Thyroid gland (tissue), 4 donors: Measurements from ENCODE around the gene ENOX2. TPM values are rescaled to one million over a fixed set of nuclear protein-coding genes. Genes with fewer than 3 reads are reported as not detected.

Experiments
- DNase-seq, 2 donors: peaks; one replicate each; pipeline ENCODE4 v3.0.0-alpha.2; 2019
- H3K27ac ChIP-seq, 3 donors: fragments of 200-600 bp; sonication (generic); 1 replicate in 2 of 3; 2 replicates in 1 of 3; pipeline ENCODE4 v1.5.1; 2016 to 2019; ENCODE audit warnings: mild to moderate bottlenecking in 1 of 3, moderate library complexity in 1 of 3
- H3K27me3 ChIP-seq: fragments of 200-600 bp; sonication (generic); one replicate; pipeline ENCODE4 v1.5.1; 2019
- H3K36me3 ChIP-seq, 2 donors: fragments of 200-600 bp; sonication (generic); one replicate each; pipeline ENCODE4 v1.5.1; 2016 to 2019
- H3K4me1 ChIP-seq, 2 donors: fragments of 200-600 bp; sonication (generic); one replicate each; pipeline ENCODE4 v1.5.1; 2017 to 2019
- H3K4me3 ChIP-seq, 3 donors: fragments of 200-600 bp; sonication (generic); replicated peaks in 1 of 3; 1 replicate in 2 of 3; 2 replicates in 1 of 3; pipeline ENCODE4 v1.5.1; 2016; ENCODE audit warnings: mild to moderate bottlenecking in 1 of 3
- H3K9me3 ChIP-seq: fragments of 200-600 bp; sonication (generic); one replicate; pipeline ENCODE4 v1.5.1; 2017
- POLR2A ChIP-seq, 2 donors: fragments of 450-650 bp; IDR thresholded peaks; one replicate each; pipeline ENCODE4 v1.6.1; 2017; ENCODE audit warnings: antibody characterized with exemption in 2 of 2, mild to moderate bottlenecking in 2 of 2, moderate library complexity in 1 of 2
- WGBS, 2 donors: methylation state at CpG; one replicate each; pipeline ENCODE4 v1.1.5; 2017; 5-methylcytosine and 5-hydroxymethylcytosine counted together
- intact Hi-C: fragments of 100-400 bp; cut with DNase I; formaldehyde crosslinking; loops from one replicate; pipeline ENCODE4 v1.15.1; 2023
- total RNA-seq, 4 donors: library from RNA; depleted of rRNA; stranded (reverse); fragments of >200 nt; gene quantifications; one replicate each; pipeline ENCODE4 v1.2.3, GENCODE V29; 2016
- TF ChIP-seq, protein P1 (sequence below), 6 experiments: fragments of 200-600 bp in 3 of 6; fragments of 450-650 bp in 3 of 6; sonication (generic) in 3 of 6; IDR thresholded peaks; one replicate each; pipeline ENCODE4 v1.5.1; 2016 to 2019; ENCODE audit warnings: antibody characterized with exemption in 6 of 6, mild to moderate bottlenecking in 2 of 6, inconsistent platforms in 1 of 6, moderate library complexity in 1 of 6

The ENOX2 gene
- total RNA-seq, 4 donors from 2014 or later = 11.8 to 25.2 (median 20.1) TPM

- Histone ChIP-seq H3K4me3 (no peak overlapping the region), H3K36me3 (no peaks in the 10 kb centered on the region), H3K4me1 (no peaks in the 10 kb centered on the region), H3K9me3 (no peaks in the 10 kb centered on the region), H3K27me3 (no peaks in the 10 kb centered on the region), H3K27ac (no peak overlapping the region)
- no peak for DNase-seq
- intact Hi-C loops = no loop called here
- no peak for TF ChIP-seq POLR2A (IDR thresholded peaks at IDR 0.05)
- TF ChIP-seq, protein P1, sequence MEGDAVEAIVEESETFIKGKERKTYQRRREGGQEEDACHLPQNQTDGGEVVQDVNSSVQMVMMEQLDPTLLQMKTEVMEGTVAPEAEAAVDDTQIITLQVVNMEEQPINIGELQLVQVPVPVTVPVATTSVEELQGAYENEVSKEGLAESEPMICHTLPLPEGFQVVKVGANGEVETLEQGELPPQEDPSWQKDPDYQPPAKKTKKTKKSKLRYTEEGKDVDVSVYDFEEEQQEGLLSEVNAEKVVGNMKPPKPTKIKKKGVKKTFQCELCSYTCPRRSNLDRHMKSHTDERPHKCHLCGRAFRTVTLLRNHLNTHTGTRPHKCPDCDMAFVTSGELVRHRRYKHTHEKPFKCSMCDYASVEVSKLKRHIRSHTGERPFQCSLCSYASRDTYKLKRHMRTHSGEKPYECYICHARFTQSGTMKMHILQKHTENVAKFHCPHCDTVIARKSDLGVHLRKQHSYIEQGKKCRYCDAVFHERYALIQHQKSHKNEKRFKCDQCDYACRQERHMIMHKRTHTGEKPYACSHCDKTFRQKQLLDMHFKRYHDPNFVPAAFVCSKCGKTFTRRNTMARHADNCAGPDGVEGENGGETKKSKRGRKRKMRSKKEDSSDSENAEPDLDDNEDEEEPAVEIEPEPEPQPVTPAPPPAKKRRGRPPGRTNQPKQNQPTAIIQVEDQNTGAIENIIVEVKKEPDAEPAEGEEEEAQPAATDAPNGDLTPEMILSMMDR (IDR thresholded peaks at IDR 0.05) = no peak
- 90 to 94% methylated on average over 3 of the region's 3 CpGs for WGBS, 2 donors
Observed at GRCh38 chrX:130665263-130665662, 237.7 kb downstream of the ENOX2 start.

GRCh38 chrX:130658310-130658709 lies 244.7 kb downstream of the ENOX2 start:
- no peak overlapping the region for H3K27ac ChIP-seq
- intact Hi-C loops = no loop called here
- H3K27me3 ChIP-seq = no peaks in the 10 kb centered on the region
- H3K36me3 ChIP-seq = no peaks in the 10 kb centered on the region
- H3K4me3 ChIP-seq = no peak overlapping the region
- no peaks in the 10 kb centered on the region for H3K9me3 ChIP-seq
- H3K4me1 ChIP-seq = no peaks in the 10 kb centered on the region
- no peak for TF ChIP-seq POLR2A (IDR thresholded peaks at IDR 0.05)
- TF ChIP-seq, protein P1 (IDR thresholded peaks at IDR 0.05) = no peak
- no peak for DNase-seq

DNA sequence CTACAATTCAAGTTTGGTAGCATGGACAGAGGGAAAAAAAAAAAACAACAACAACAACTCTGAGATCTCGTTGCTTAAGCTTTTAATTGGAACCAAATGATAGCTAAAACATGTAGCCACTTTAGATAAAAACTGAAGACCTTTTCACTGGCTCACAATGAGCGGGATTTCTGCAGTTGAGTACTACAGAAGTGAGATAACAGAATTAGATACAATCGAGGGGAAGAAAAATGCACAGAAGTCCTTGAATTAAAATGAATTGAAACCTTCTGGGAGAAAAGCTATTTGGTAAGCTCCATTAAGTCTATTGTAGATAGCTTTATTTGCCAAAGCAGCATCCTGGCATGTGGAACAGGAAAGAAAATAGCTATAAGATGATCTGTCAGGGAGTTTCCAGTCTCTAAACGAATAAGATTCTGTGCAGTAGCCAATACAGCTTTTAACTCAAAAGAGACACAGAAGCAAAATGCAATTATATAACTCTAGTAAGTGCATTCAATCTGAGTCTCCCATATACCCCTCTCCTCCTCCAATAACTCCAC lies 248.5 kb downstream of the ENOX2 start:
- 52 to 59% methylated on average over 4 of the region's 4 CpGs for WGBS, 2 donors
- TF ChIP-seq, protein P1 (IDR thresholded peaks at IDR 0.05) = no peak
- no peak for TF ChIP-seq POLR2A (IDR thresholded peaks at IDR 0.05)
- no peaks in the 10 kb centered on the region for H3K36me3 ChIP-seq
- intact Hi-C loops = no loop called here
- H3K27me3 ChIP-seq = no peaks in the 10 kb centered on the region
- H3K4me3 ChIP-seq = no peak overlapping the region
- H3K27ac ChIP-seq = no peak overlapping the region
- H3K4me1 ChIP-seq = no peaks in the 10 kb centered on the region
- no peak for DNase-seq
- H3K9me3 ChIP-seq = no peaks in the 10 kb centered on the region

GRCh38 chrX:130652824-130653578 lies 250.0 kb downstream of the ENOX2 start:
- Histone ChIP-seq H3K4me3 (no peak overlapping the region), H3K4me1 (no peaks in the 10 kb centered on the region), H3K9me3 (no peaks in the 10 kb centered on the region), H3K27ac (no peak overlapping the region), H3K27me3 (no peaks in the 10 kb centered on the region), H3K36me3 (no peaks in the 10 kb centered on the region)
- intact Hi-C loops = no loop called here
- TF ChIP-seq, protein P1 (IDR thresholded peaks at IDR 0.05) = no peak
- no peak for TF ChIP-seq POLR2A (IDR thresholded peaks at IDR 0.05)
- WGBS, 2 donors = 97 to 98% methylated on average over 6 of the region's 6 CpGs
- no peak for DNase-seq

- no peak overlapping the region for H3K4me3 ChIP-seq
- intact Hi-C loops = no loop called here
- no peak overlapping the region for H3K27ac ChIP-seq
- no peak for DNase-seq
- H3K27me3 ChIP-seq = no peaks in the 10 kb centered on the region
- TF ChIP-seq, protein P1 (IDR thresholded peaks at IDR 0.05) = no peak
- TF ChIP-seq POLR2A (IDR thresholded peaks at IDR 0.05) = no peak
- H3K4me1 ChIP-seq = no peaks in the 10 kb centered on the region
- H3K36me3 ChIP-seq = no peaks in the 10 kb centered on the region
- no peaks in the 10 kb centered on the region for H3K9me3 ChIP-seq
Observed at GRCh38 chrX:130649738-130650137, 253.3 kb downstream of the ENOX2 start.
